HG03520 (cell line): ENCODE measurements around the gene FKBP5.
"Not testable (repeated sequence)": the region's sequence is repeated elsewhere in the genome, so short reads cannot be mapped to it uniquely, and the experiment has no call there.

ENCODE experiments used
- ATAC-seq: cut with Tn5 transposase; IDR thresholded peaks from one replicate; pipeline ENCODE4 v1.9.1; 2021; ENCODE audit warnings: mild to moderate bottlenecking, moderate library complexity; ENCODE audit not compliant: unreplicated experiment

Gene FKBP5

GRCh38 chr6:35589904-35590303 is 98.8 kb downstream of the FKBP5 start:
- no peak for ATAC-seq

- ATAC-seq: no peak
Observed at GRCh38 chr6:35589201-35589739, 99.4 kb downstream of the FKBP5 start.

GRCh38 chr6:35587167-35587566 is 101.5 kb downstream of the FKBP5 start:
- ATAC-seq: no peak

DNA sequence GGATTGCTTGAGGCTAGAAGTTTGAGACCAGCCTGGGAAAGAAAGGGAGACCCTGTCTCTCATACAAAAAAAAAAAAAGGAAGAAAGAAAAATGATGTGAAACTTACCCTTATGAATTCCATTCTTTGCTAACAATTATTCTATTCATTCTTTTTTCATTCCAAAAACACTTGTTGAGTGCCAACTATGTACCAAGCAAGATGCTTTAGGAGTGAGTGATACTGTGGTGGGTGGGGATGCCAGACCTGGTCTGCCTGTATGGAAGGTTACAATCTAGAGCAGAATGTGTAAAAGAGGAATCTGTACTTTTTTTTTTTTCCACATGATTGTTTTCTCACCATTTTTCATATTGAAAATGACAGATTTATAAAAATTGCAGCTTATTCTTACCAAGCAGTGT is 102.2 kb downstream of the FKBP5 start:
- no peak for ATAC-seq

DNA sequence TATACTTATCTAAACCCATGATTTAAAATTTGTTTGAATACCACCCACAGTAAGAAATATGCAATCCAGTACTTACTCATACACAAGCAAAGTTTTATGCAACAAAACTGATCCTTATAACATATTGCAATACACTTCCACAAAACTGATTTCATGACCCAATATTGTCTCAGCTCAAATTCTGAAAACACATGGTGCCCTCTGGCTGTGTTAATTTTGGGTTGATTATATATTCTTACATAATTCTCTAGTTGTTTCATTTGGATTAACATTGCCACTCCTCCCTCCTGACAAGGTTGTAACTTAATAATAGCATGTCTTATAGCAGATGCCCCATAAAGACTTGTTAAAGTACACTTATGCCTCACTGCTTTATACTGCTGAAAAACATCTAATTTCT is 103.1 kb downstream of the FKBP5 start:
- no peak for ATAC-seq

DNA sequence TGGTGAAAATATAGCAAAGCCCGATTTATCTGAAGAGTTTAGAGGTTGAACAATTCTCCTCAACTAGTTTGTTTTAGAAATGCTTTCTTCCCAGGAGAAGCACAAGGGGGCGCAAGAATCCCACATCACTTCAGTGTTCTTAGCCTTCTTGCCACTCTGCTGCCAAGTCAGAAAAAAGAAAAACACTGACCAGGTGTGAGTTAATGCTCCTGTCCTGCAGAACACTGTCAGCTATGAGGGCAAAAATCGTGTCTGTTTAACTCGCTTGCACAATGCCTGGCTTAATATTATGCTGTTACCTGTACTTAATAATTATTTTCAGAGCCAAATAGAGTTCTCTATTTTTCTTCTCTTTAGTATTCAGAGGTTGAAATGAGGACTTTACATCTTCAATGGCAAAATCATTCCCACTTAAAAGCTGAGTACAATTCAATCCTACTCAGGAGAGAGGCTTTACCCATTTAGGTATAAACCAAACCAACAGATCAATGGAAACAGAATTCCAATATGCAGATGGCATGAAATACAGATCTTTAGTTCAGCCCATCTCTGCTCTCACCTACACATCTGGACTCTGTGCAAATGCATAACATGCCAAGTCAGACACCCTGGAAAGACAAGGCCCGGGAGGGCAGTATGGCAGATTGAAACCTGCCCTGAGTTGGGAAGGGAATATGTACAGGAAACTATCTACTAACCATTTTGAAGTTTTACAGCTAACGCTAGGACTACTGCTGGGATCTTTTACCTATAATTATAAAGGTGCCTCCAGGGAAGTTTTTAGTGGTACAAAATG is 104.6 kb downstream of the FKBP5 start:
- no peak for ATAC-seq

GRCh38 chr6:35582315-35582714 is 106.4 kb downstream of the FKBP5 start:
- ATAC-seq: no peak

- ATAC-seq: no peak
Observed at GRCh38 chr6:35581633-35582032, 107.1 kb downstream of the FKBP5 start.

DNA sequence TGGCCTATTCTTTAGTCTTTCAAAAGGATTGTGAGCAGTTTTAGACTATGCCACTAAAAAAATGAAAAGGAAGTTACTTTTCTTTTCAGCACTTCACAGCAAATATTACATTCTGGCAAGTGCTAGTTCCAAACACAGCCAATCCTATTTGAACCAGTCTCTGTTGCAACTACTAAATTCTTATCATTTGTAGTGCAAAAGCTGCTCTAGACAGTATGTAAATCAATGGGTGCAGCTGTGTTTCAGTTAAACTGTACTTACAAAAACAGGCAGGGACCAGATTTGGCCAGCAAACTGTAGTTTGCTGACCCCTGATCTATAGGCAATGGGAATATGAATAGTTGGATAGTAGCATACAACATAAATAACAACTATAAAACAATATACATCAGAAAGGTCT is 107.9 kb downstream of the FKBP5 start:
- no peak for ATAC-seq

DNA sequence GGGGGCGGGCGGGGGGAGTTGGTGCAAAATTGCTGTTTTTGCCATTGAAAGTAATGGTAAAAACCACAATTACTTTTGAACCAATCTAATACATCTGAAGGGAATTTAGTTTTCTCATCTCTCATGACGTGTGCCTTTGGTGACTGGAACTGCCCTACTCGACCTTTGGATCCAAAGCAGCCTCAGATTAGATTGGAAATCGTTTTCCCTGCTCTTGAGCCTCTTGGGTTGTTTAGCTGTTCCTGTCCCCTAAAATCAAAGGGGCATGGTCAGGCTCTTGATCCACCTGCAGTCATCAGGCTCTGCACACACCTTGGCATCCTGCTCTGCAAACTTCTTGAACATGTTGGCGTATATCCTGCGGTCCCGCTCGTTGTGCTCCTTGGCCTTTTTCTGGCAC is 112.0 kb downstream of the FKBP5 start:
- no peak for ATAC-seq

GRCh38 chr6:35573495-35574110 is 115.1 kb downstream of the FKBP5 start:
- ATAC-seq: no peak

- ATAC-seq: not testable (repeated sequence)
Observed at GRCh38 chr6:35570885-35571330, 117.8 kb downstream of the FKBP5 start.

GRCh38 chr6:35569011-35569461 is 119.7 kb downstream of the FKBP5 start:
- no peak for ATAC-seq

- ATAC-seq: no peak
Observed at GRCh38 chr6:35566794-35567193, 121.9 kb downstream of the FKBP5 start.

GRCh38 chr6:35564733-35565132 is 124.0 kb downstream of the FKBP5 start:
- ATAC-seq: no peak

DNA sequence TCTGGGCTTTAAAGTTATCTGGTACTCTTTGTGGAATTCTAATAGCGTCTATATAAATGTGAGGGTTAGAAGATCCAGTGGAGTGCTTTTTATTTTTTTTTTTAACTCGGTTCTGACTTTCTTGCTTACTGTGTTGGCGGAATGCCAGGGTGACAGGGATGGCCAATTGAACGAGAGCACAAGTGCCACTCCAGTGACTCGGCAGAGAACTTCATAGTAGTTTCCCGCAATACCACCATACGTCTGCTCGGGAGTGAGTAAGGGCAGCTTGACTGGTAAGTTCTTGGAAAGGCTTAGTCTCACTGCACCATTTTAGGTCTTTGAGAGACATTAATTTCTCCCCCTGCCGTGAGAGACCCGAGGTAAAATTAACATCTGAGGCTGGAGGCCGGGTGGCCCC is 126.7 kb downstream of the FKBP5 start:
- no peak for ATAC-seq

- no peak for ATAC-seq
Observed at GRCh38 chr6:35561113-35561512, 127.6 kb downstream of the FKBP5 start.

GRCh38 chr6:35558571-35558970 is 130.1 kb downstream of the FKBP5 start:
- no peak for ATAC-seq

DNA sequence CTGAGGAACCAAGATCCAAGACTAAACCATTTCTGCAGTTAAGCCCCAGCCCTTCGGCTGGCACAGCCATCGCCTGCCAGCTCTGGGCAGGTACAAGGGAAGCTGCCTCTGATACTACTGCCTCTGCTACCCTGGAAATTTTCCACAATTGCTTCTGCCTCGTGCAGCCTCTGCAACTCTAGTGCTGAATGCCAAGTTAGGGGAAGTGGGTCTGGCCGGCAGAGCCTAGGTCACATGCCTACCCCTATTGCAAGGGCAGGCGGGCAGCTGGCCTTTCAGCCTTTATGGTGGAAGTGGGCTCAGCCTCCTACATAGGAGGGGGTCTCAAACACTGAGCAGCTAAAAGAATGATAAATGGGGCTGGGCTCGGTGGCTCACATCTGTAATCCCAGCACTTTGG is 131.5 kb downstream of the FKBP5 start:
- ATAC-seq: no peak

GRCh38 chr6:35554811-35555210 is 133.9 kb downstream of the FKBP5 start:
- ATAC-seq: no peak

DNA sequence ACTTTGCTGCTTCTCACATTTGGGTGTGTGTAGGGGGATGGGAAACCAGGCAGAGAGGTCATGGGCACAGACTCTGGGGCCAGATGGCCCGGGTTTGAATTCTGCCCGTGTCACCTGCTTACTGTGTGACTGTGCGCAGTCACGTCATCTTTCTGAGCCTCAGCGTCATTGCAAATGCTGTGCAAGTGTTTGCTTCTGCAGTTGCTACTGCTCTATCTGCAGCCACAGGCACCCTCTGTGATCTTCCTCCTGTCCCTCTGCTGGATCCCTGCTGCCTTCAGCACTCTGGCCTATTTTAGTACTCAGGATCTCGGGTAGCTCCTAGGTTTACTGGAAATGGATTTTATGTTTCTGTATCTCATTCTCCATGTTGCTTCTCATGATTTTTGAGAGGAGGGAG is 135.4 kb downstream of the FKBP5 start:
- ATAC-seq: no peak

GRCh38 chr6:35552285-35552917 is 136.3 kb downstream of the FKBP5 start:
- ATAC-seq: no peak
